HL-60 (cell line): ENCODE data around the gene TRNP1.

ENCODE experiments used
- POLR2AphosphoS5 ChIP-seq: IDR thresholded peaks from 2 replicates; pipeline ENCODE4 v1.6.1; 2012; ENCODE audit warnings: low read depth
- TF ChIP-seq, protein P1 (sequence below): IDR thresholded peaks from one replicate; pipeline ENCODE4 v1.5.1; 2011; ENCODE audit warnings: low read length, control low read depth, inconsistent platforms; ENCODE audit not compliant: insufficient read depth

DNA sequence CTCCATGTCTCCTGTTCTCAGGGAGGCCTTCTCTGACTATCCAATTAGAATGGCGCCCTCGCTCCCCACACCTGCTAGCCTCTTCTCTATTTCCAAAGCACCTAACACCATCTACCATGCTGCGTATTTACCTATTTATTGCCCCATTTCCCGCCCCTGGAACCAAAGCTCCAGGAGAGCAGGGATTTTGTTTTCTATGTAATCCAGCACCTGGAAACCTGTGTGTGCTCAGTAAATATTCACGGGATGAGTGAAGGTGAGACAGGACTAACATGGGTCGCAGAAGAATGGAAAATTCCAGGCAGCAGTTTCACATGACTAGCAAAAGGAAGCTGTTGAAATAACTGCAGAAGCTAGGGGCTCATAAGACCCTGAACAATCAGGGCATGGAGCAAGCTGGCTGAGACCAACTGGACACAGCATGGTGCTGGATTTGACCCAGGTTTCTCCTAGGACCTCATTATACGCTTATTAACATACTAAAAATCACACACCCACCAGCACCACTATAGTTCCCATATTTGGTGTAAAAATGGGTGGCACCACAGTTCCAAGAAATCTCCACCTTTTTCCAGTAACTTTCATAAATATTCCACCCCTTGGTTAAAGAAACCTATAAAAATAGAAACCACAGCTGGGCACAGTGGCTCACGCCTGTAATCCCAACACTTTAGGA, 34.2 kb downstream of the TRNP1 start:
- TF ChIP-seq, protein P1, sequence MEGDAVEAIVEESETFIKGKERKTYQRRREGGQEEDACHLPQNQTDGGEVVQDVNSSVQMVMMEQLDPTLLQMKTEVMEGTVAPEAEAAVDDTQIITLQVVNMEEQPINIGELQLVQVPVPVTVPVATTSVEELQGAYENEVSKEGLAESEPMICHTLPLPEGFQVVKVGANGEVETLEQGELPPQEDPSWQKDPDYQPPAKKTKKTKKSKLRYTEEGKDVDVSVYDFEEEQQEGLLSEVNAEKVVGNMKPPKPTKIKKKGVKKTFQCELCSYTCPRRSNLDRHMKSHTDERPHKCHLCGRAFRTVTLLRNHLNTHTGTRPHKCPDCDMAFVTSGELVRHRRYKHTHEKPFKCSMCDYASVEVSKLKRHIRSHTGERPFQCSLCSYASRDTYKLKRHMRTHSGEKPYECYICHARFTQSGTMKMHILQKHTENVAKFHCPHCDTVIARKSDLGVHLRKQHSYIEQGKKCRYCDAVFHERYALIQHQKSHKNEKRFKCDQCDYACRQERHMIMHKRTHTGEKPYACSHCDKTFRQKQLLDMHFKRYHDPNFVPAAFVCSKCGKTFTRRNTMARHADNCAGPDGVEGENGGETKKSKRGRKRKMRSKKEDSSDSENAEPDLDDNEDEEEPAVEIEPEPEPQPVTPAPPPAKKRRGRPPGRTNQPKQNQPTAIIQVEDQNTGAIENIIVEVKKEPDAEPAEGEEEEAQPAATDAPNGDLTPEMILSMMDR: no peak
- no peak for TF ChIP-seq POLR2AphosphoS5
